Measurements from ENCODE around the gene RND3. TPM values are rescaled to one million over a fixed set of nuclear protein-coding genes. Genes with fewer than 3 reads are reported as not detected.

RND3 gene
- total RNA-seq, 2 experiments from 2014 or later: not detected

- Mint-ChIP-seq H3K27me3 (peaks cover 14% of the 10 kb centered on the region), H3K27ac (no peak overlapping the region), H3K9me3 (no peaks in the 10 kb centered on the region), H3K4me3 (no peak overlapping the region), H3K4me1 (ENCODE audit: low read depth) (no peaks in the 10 kb centered on the region), H3K36me3 (ENCODE audit: low read depth) (no peaks in the 10 kb centered on the region)
- TF ChIP-seq CTCF (IDR thresholded peaks at IDR 0.05): no peak
- intact Hi-C loops (cut with DNase I, micrococcal nuclease): loop anchor here in 1 of 2 experiments (10.0 kb wide), 1 partner anchor 900 kb away; no protein-coding TSS in a partner anchor
- H3K27ac ChIP-seq (ENCODE audit: low read depth in 1 of 2, low read length in 2 of 2): no peak overlapping the region
- H3K4me3 ChIP-seq (ENCODE audit: low read length): no peak overlapping the region
- ChIA-PET POLR2A (no interaction called here), CTCF (no interaction called here)
- DNase-seq (no peak), ATAC-seq (ENCODE audit: poor library complexity) (no peak)
- H3K4me1 ChIP-seq (ENCODE audit: insufficient read depth, low read length): no peaks in the 10 kb centered on the region
- no peaks in the 10 kb centered on the region for H3K27me3 ChIP-seq (ENCODE audit: control insufficient read depth in 1 of 2, insufficient read depth in 2 of 2, low read length in 2 of 2)
- no peaks in the 10 kb centered on the region for H3K36me3 ChIP-seq (ENCODE audit: insufficient read depth, low read length)
- peaks cover 0 to 6% of the 10 kb centered on the region in 2 experiments for H3K9me3 ChIP-seq (ENCODE audit: control insufficient read depth in 1 of 2, insufficient read depth in 1 of 2, low read length in 2 of 2)
These were observed 7.5 kb upstream of the RND3 start for GRCh38 chr2:150495001-150495400.

GRCh38 chr2:150494234-150494945 lies 6.9 kb upstream of the RND3 start:
- POLR2A ChIA-PET: no interaction called here
- H3K27me3 Mint-ChIP-seq: peaks cover 18% of the 10 kb centered on the region
- no peak overlapping the region for H3K4me3 Mint-ChIP-seq
- Histone ChIP-seq H3K27me3 (ENCODE audit: control insufficient read depth in 1 of 2, insufficient read depth in 2 of 2, low read length in 2 of 2) (no peaks in the 10 kb centered on the region), H3K4me3 (ENCODE audit: low read length) (no peak overlapping the region), H3K27ac (ENCODE audit: low read depth in 1 of 2, low read length in 2 of 2) (no peak overlapping the region), H3K9me3 (ENCODE audit: control insufficient read depth in 1 of 2, insufficient read depth in 1 of 2, low read length in 2 of 2) (peaks cover 0 to 6% of the 10 kb centered on the region in 2 experiments), H3K4me1 (ENCODE audit: insufficient read depth, low read length) (no peaks in the 10 kb centered on the region), H3K36me3 (ENCODE audit: insufficient read depth, low read length) (no peaks in the 10 kb centered on the region)
- no peaks in the 10 kb centered on the region for H3K9me3 Mint-ChIP-seq
- no peaks in the 10 kb centered on the region for H3K4me1 Mint-ChIP-seq (ENCODE audit: low read depth)
- TF ChIP-seq CTCF (IDR thresholded peaks at IDR 0.05): no peak
- ATAC-seq (ENCODE audit: poor library complexity) (no peak), DNase-seq (no peak)
- H3K27ac Mint-ChIP-seq: no peak overlapping the region
- CTCF ChIA-PET: no interaction called here
- H3K36me3 Mint-ChIP-seq (ENCODE audit: low read depth): no peaks in the 10 kb centered on the region
- intact Hi-C loops (cut with DNase I, micrococcal nuclease): loop anchor here in 1 of 2 experiments (10.0 kb wide), 1 partner anchor 900 kb away; no protein-coding TSS in a partner anchor

GRCh38 chr2:150491943-150492342 lies 4.5 kb upstream of the RND3 start:
- Mint-ChIP-seq H3K4me1 (ENCODE audit: low read depth) (peaks cover 6% of the 10 kb centered on the region), H3K4me3 (no peak overlapping the region), H3K27me3 (peaks cover 43% of the 10 kb centered on the region), H3K36me3 (ENCODE audit: low read depth) (no peaks in the 10 kb centered on the region), H3K9me3 (no peaks in the 10 kb centered on the region), H3K27ac (no peak overlapping the region)
- ChIA-PET CTCF (no interaction called here), POLR2A (no interaction called here)
- DNase-seq: no peak
- intact Hi-C loops (cut with DNase I, micrococcal nuclease): loop anchor here in 1 of 2 experiments (10.0 kb wide), 1 partner anchor 897 kb away; no protein-coding TSS in a partner anchor
- H3K9me3 ChIP-seq (ENCODE audit: control insufficient read depth in 1 of 2, insufficient read depth in 1 of 2, low read length in 2 of 2): peaks cover 0 to 2% of the 10 kb centered on the region in 2 experiments
- no peak overlapping the region for H3K4me3 ChIP-seq (ENCODE audit: low read length)
- H3K4me1 ChIP-seq (ENCODE audit: insufficient read depth, low read length): peaks cover 6% of the 10 kb centered on the region
- H3K36me3 ChIP-seq (ENCODE audit: insufficient read depth, low read length): no peaks in the 10 kb centered on the region
- H3K27me3 ChIP-seq (ENCODE audit: control insufficient read depth in 1 of 2, insufficient read depth in 2 of 2, low read length in 2 of 2): peaks cover 8 to 20% of the 10 kb centered on the region in 2 experiments
- no peak for TF ChIP-seq CTCF (IDR thresholded peaks at IDR 0.05)
- H3K27ac ChIP-seq (ENCODE audit: low read depth in 1 of 2, low read length in 2 of 2): no peak overlapping the region
- ATAC-seq (ENCODE audit: poor library complexity): no peak
